GM19372 (cell line): ENCODE data around the gene THG1L.

Experiments used
- ATAC-seq: cut with Tn5 transposase; IDR thresholded peaks from one replicate; pipeline ENCODE4 v1.9.1; 2021; ENCODE audit warnings: mild to moderate bottlenecking, low read depth, moderate library complexity; ENCODE audit not compliant: unreplicated experiment

Gene THG1L

DNA sequence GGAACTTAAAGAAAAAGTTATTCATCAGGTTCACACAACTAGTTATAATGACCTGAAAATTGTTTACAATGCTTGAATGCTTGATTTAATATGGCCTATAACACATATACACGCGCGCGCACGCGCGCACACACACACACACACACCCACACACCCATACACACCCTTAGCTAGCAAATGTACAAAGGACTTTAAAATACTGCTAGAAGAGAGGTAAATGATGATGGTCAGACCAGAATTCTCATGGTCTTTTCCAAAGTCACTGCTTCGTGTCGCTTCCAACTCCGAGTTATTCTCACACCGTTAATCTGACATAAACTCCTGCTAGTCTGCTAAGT lies 18.2 kb downstream of the THG1L start:
- ATAC-seq = no peak

- no peak for ATAC-seq
These were observed 19.1 kb downstream of the THG1L start for GRCh38 chr5:157750320-157750719.

DNA sequence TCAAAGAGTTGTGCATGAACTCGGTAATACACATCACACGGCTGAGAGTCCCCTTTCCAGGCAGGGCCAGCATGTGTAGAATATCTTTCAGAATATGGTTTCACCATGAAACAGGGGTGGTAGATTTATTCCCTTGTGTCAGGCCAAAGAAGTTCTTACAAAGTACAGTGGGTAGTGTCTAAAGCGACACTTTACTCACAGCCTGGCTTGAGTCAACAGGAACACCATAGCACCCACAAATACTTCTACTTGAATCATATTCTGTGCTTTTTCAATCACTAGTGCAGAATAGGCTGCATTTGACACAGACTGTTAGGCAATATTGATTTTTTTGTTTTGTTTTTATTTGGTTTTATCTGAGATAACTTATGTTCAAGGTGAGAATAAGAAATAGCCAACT lies 24.9 kb downstream of the THG1L start:
- no peak for ATAC-seq

- ATAC-seq = no peak
These were observed 27.5 kb downstream of the THG1L start for GRCh38 chr5:157758706-157759105.

- peak; percentile 70 for ATAC-seq
These were observed 30.7 kb downstream of the THG1L start for GRCh38 chr5:157761690-157762621.

DNA sequence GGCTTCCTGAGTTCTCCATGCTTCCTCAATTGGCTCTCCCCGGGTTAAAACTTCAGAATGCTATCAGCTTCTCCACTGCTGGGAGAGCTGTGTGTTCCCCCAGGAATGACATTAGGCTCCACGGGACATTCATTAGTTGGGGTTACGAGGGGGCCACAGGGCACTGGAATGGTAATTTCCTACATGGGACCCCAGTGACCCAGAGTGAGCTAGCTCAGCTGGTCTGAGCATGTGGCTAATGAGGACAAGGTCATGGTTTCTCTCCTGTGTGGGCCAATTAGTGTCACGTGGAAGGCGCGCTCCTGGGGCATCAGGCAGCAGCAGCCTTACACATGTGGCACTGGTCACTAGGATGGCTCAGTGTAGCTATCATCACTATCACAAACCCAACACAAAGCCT lies 33.3 kb downstream of the THG1L start:
- no peak for ATAC-seq

DNA sequence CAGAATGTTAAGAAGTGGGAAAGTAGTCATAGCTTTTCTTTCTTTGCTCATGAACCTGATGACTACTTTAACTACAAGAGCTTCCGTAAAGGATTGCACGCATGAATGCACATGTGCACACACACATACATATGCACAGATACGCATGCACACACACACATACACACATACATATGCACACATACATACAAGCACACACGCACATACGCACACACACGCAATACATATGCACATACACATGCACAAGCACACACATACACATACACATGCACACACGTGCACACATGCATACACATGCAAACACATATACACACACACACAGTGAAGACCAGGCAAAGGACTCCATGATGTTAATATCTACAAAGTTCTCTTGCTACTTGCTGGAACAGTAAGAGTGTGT lies 35.2 kb downstream of the THG1L start:
- no peak for ATAC-seq

DNA sequence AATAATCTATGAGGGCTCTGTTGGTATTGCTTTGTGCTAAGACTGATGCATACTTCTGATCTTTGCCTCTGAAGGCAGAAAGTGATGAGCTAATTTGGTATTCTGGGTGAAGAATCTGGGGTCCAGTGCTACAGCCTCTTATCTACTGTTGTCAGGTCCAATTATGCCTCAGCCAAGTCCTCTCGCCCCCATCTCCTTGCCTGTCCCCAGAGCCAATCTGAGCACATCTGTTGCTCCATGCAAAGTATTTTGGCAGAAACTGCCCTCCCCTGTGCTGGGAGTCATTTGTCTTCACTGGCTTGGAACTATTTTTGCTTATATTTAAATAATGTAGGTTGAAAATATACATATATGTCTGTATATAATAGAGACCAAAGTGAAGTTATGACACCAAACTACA lies 35.7 kb downstream of the THG1L start:
- no peak for ATAC-seq

GRCh38 chr5:157767689-157768088 lies 36.5 kb downstream of the THG1L start:
- no peak for ATAC-seq

DNA sequence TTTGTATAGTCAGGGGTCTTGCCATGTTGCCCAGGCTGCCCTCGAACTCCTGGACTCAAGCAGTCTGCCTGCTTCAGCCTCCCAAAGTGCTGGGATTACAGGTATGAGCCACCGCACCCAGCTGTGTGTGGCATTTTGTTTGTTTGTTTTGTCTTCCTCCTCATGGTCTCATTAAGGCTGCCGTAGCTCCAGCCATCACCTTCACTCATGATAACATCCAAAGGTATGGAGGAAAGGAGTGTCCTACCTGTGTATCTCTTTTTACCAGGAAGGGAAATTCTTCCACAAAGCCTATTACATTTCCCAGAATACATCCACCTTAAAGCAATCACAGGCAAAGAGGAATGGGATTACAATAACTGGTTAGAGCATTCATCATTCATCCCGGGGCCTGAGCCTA lies 39.4 kb downstream of the THG1L start:
- ATAC-seq = no peak

DNA sequence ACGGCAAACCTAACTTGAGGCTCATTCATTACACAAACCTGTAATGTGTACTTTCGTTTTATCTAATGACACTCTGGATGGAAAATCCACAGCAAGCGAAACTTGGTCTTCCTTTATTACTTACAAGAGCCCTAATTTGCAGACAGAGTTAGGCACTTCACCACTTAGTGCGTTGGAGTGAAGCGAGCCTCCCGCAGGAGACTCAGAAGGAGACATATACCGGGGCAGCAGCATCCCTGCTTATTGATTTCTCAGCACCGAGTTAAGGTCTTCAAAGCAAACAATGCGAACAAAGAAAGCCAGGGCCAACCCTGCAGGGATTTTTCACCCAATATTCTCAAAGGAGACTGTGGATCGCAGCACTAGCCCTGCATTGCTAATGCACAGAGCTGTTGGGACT lies 40.9 kb downstream of the THG1L start:
- no peak for ATAC-seq

GRCh38 chr5:157778121-157778805 lies 47.0 kb downstream of the THG1L start:
- no peak for ATAC-seq

- no peak for ATAC-seq
These were observed 48.0 kb downstream of the THG1L start for GRCh38 chr5:157779221-157779620.

- ATAC-seq = no peak
These were observed 54.6 kb downstream of the THG1L start for GRCh38 chr5:157785801-157786200.
